Subcutaneous adipose tissue (tissue), 4 donors: ENCODE measurements around the gene BASP1. TPM values are rescaled to one million over a fixed set of nuclear protein-coding genes. Genes with fewer than 3 reads are reported as not detected.

ENCODE experiments used
- CTCF ChIP-seq: fragments of 450-650 bp; IDR thresholded peaks from one replicate; pipeline ENCODE4 v1.5.1; 2016; ENCODE audit warnings: low read depth, mild to moderate bottlenecking, control low read depth, antibody characterized with exemption, moderate library complexity
- total RNA-seq, 4 donors: library from RNA; depleted of rRNA; stranded (reverse); fragments of >200 nt; gene quantifications; one replicate each; pipeline ENCODE4 v1.1.0, GENCODE V29; 2016

The BASP1 gene
- total RNA-seq, 4 donors from 2014 or later: 15.3 to 80.7 (median 33.5) TPM

GRCh38 chr5:17295671-17296070 is 78.2 kb downstream of the BASP1 start:
- no peak for TF ChIP-seq CTCF

GRCh38 chr5:17302106-17302505 is 84.7 kb downstream of the BASP1 start:
- no peak for TF ChIP-seq CTCF

- TF ChIP-seq CTCF: no peak
Measured at GRCh38 chr5:17302604-17303003, 85.2 kb downstream of the BASP1 start.

GRCh38 chr5:17304282-17304681 is 86.9 kb downstream of the BASP1 start:
- no peak for TF ChIP-seq CTCF

GRCh38 chr5:17305017-17305416 is 87.6 kb downstream of the BASP1 start:
- TF ChIP-seq CTCF: no peak

GRCh38 chr5:17305964-17306725 is 88.7 kb downstream of the BASP1 start:
- TF ChIP-seq CTCF: no peak

GRCh38 chr5:17306726-17307091 is 89.3 kb downstream of the BASP1 start:
- TF ChIP-seq CTCF: no peak
